Measurements from ENCODE around the gene AIFM3.

GRCh38 chr22:20975541-20976290, 8.7 kb downstream of the AIFM3 start:
- no peak for TF ChIP-seq CREB1 (CRISPR knock-in tag; IDR thresholded peaks at IDR 0.05)
- TF ChIP-seq CTCF (IDR thresholded peaks at IDR 0.05) = no peak
- TF ChIP-seq ATF2 (CRISPR knock-in tag; IDR thresholded peaks at IDR 0.05; ENCODE audit: borderline replicate concordance, low read depth) = no peak
- no peak for TF ChIP-seq MLX (CRISPR knock-in tag; IDR thresholded peaks at IDR 0.05)
- TF ChIP-seq ZSCAN18 (CRISPR knock-in tag; IDR thresholded peaks at IDR 0.05) = no peak
- TF ChIP-seq ZNF512 (CRISPR knock-in tag; IDR thresholded peaks at IDR 0.05; ENCODE audit: borderline replicate concordance) = no peak
- no peak for TF ChIP-seq TP53 (CRISPR knock-in tag; IDR thresholded peaks at IDR 0.05)
- TF ChIP-seq NR1H2 (CRISPR knock-in tag; IDR thresholded peaks at IDR 0.05) = no peak
- no peak for TF ChIP-seq MAX (CRISPR knock-in tag; IDR thresholded peaks at IDR 0.05)
- no peak for TF ChIP-seq USF2 (CRISPR knock-in tag; IDR thresholded peaks at IDR 0.05)
- no peak for TF ChIP-seq CBFB (CRISPR knock-in tag; IDR thresholded peaks at IDR 0.05; ENCODE audit: low read depth)
- TF ChIP-seq E2F5 (CRISPR knock-in tag; IDR thresholded peaks at IDR 0.05) = no peak
- no peak for TF ChIP-seq KAT7 (CRISPR knock-in tag; IDR thresholded peaks at IDR 0.05; ENCODE audit: borderline replicate concordance)

Measured in WTC11 (cell line).